ENCODE results near the gene GMPPA.

Gene GMPPA

DNA sequence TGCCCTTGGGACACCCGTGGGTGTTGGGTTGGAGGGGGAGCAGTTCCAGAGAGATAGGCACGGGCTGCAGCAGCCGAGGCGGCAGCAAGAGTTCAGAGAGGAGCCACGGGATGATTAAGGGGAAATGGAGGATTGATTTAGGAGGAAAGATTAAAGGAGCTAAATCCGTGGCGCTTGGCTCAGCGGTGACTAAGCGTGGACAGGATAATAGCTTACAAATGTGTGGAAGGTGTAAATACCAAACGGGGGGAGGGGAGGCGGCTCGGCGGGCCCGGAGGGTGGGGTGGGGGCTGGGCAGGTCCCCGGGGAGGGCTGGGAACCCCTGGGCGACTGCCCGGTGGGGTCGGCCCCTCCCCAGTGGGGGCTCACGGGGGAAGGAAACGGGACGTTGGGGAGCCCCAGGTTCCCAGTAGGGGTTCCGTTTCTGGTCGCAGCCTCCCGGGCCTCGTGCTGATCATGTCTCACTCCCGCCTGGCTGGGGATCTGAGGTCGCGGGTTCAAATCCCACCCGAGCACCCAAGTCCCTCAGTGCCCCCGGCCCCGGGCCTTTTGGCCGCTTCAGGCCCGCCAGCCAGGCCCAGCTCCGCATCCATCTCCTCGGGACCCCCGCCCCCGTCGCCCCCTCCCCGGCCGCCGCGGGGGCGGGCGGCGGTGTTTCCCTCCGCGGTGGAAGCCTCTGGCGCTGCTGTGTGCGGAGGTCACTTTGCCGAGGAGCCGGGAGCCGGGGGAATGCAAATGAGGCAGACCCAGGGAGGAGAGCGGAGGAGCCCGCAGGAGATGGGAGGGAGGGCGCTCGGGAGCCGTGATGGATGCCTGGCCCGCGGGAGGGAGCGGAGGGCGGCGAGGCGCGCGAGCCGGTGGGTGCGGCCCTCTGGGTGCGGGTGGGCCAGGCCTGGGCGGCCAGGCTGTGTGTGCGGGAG lies 23.7 kb downstream of the GMPPA start:
- DNase-seq (ENCODE audit: low spot score): peak; percentile 79

DNA sequence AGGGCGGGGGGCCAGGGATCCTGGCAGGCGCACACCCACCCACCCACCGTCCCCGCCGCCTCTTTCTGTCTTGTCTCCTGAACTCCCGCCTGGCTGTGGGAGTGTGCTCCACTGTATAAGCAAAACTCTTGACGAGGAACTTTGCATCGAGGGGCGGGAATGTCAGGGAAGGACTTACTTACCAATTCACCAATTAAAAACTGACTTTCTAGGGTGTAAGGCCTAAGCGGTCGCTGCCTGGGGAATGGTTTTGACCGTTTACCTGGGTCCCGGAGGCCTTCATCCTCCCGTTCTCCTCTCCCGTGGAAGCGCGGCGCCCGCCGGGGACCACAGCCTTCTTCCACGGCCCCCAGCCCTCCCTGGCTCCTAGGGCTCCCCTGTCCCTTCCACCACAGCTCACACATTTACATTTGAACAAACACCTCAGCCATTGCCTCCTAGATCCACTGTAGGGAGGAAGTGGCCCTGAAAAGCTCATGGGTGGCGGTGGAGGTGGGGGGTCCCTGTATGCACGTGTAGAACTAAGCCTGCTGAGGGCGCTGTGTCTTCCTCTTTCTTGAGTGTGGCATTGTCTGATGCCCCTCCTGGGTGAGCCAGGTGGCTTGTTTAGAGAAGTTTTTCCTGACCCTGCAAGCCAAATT lies 24.5 kb downstream of the GMPPA start:
- DNase-seq (ENCODE audit: low spot score): no peak

DNA sequence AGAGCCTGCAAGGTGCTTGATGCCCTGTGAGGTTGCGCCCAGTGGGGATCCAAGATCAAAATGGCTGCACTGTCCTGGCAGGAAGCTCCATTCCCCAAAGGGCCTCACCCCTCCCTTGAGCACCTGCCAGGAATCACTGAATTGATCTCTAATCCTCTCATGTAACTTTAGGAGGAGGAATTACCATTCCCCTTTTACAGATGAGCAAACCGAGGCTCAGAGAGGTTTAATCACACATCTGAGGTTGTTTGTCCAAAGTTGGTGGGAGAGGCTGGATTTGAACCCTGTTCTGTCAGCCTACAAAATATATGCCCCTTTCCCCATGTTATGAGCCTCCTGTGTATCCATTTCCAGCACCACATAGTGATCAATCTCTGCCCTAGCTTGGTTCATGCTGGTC lies 26.1 kb downstream of the GMPPA start:
- no peak for DNase-seq (ENCODE audit: low spot score)

DNA sequence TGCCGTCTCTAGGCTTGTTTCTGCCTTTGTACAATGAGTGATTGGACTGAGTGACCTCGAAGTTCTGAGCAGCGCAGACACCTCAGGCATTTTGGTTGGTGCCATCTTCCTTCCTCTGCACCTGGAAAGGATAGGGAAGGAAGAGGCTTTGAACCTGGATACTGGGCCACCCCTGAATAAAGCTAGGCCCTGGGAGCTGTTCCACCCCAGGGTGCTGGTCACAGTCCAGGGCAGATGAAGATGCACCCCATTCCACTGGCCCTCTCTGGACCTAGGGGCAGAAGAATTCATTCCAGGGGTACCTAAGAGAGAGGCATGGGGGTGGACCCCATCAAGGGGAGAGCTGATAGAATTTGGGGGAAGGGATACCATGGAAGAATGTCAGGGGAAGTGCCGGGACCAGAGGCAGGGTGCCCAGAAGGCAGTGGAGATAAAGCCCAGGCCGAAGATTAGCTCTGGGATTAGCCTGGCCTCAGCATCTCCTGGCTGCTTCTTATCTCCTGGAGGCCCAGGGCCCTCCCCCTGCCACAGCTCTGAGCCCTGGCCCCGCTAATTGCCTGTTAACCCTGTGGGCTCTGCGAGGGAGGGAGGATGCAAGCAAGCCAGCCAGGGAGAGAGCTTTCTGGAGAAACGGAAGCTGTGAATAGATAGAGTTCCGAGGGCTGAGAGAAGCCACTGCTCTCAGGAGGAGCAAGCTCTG lies 27.0 kb downstream of the GMPPA start:
- DNase-seq (ENCODE audit: low spot score): no peak

DNA sequence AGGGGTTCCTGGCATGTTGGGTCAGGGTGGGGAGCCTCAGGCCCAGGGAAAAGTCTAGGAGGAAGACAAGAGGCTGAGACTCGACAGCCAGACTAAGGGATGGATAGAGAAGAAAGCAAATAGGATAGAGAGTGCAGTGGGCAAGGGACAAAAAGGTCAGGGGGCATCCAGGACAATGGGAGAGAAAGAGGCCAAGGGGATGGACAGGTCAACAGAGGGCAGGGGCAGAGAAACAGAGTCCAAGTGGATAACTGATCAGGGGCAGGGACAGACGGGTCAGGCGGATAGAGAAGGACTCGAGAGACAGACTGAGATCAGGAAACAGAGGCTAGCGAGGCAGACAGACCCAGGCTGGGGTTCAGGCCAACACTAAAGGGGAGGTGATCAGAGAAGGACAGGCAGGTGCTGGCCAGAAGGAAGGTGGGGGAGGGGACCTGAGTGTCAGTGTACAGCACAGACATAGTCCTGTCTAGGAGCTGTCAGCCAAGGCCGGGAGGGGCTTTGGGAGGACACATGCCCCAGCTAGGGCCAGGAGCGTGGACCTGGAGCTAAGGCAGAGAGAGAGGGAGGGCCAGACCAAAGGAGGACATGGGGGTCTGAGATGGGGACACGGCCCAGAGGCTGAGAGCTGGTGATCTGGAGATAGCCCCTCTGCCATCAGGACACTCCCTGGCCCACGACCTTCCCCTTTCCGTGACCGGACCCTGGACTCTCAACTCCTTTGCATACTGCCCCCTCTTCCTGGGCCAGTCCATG lies 27.8 kb downstream of the GMPPA start:
- DNase-seq (ENCODE audit: low spot score): no peak

DNA sequence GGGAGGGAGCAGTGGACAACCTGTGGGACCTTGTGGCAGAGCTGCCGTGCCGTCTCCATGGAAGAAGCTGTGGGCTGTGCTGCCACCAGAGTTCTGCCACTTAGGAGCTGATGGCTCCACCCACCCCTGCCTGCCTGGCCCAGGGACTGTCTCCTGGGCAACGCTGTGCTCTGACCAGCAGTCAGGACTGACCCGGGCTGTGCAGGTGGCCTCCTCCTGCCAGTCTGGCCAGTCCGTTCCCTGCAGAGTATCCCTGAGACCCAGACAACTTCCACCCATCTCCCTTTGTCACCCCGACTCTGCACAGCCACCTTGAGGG lies 28.3 kb downstream of the GMPPA start:
- no peak for DNase-seq (ENCODE audit: low spot score)

DNA sequence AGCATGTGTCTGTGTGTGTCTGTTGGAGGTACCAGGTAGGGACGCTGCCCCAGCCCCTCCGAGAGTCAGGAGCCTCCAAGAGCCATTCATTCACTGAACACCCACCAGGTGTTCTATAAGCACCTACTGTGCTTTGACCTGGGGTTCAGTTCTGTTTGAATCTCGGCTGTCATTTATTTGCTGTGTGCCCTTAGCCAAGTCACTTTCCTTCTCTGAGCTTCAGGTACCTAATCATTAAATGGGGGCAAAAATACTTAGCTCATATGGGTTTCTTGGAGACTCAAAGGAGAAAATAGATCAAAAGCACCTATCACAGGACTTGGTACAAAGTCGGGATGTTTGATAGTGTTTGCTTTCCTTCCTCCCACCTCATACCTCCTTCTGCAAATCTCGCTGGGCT lies 28.8 kb downstream of the GMPPA start:
- DNase-seq (ENCODE audit: low spot score): no peak

DNA sequence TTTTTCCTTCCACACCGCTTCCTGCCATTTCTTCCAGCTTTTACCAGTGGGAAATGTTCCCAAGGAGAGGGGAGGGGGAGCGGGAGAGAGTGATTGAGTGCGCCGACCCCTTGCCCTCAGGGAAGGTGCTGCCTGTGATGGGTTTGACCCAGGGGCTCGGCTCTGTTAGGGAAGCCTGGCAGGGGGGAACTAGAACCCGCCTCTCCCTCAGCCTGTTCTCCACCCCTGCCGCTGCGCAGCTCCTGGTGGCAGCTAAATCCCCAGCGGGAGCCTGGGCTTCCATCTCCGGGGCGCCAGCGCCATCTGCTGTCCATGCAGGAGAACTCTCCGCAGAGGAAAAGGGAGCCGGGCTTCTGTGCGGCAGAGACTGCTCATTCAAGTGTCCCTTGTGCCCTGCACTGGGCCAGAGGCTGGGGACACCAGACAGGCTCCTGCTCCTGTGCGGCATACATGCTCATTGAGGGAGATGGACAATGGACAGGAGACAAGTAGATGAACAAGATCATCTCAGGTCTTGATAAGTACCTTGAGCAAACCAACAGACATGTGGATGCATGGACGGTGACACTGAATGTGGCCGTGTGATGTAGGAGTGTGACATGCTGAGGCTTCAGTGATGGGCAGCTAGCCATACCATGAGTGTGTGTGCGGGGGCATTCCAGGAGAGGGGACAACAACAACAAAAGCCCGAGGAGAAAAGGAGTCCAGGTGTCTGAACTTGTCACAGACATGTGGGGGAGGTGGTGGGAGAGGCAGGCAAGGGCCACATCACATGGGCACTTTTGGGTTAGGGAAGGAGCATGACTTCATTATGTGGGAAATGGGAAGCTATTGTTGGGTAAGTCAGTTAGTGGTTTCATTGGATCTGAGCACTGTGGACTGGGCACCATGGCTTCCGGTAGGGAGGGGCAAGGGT lies 31.6 kb downstream of the GMPPA start:
- DNase-seq (ENCODE audit: low spot score): peak; percentile 98

DNA sequence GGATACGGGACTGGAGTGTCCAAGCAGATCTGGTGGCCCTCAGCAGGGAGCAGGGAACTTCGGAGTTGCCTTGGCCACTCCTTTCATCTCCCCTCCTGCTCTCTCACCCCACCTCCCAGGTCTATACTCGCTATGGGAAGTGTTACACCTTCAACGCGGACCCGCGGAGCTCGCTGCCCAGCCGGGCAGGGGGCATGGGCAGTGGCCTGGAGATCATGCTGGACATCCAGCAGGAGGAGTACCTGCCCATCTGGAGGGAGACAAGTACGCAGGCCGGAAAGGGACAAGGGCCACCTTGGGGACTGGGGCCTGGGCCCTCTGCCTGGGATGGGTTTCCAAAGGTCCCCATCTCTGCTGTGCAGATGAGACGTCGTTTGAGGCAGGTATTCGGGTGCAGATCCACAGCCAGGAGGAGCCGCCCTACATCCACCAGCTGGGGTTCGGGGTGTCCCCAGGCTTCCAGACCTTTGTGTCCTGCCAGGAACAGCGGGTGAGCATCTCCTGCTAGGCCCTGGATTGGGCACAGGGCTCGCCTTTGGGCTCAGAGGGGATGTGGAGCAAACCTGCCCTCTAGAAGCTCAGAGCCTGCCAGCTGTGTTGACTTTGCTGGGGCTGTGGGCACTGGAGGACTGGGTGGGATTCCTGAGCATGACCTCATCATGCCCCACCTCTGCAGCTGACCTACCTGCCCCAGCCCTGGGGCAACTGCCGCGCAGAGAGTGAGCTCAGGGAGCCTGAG lies 33.1 kb downstream of the GMPPA start:
- DNase-seq (ENCODE audit: low spot score): no peak

DNA sequence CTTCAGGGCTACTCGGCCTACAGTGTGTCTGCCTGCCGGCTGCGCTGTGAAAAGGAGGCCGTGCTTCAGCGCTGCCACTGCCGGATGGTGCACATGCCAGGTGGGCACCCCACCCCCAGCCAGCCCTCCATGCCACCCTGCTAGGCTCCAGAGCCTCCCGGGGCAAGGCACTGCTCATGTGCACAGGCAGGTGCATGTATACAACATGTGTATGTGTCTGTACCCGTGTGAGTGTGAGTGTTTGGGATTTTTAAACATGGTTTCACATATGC lies 33.6 kb downstream of the GMPPA start:
- DNase-seq (ENCODE audit: low spot score): no peak

DNA sequence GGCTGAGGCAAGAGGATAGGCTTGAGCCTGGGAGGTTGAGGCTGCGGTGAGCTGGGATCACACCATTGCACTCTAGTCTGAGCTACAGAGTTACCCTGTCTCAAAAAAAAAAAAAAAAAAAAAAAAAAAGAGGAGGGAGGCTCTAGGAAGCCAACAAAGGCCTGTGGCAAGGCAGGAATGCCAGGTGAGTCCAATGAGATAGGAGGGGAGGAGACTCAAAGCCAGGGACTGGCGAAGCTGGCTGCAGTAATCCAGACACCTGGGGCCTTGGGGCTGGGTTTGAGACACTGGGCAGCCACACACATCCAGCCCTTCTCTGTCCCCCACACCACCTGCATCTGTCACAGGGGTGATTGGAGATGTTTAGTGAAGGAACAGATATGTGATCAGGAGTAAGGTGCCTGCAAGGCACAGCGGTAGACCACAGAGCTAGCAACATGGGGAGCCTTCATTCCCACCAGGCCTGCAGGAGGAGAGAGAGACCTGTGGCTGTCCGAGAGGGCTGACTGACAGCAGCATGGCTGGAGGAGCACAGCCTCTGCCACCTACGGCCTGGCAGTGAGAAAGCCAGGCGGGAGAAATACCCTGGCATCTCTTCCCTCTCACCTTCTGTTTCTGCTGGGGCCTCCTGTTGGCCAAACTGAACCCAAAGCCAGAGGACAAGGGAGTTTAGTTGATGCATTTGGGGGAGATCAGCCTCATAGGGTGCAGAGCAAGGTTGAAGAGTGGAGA lies 35.4 kb downstream of the GMPPA start:
- DNase-seq (ENCODE audit: low spot score): no peak

DNA sequence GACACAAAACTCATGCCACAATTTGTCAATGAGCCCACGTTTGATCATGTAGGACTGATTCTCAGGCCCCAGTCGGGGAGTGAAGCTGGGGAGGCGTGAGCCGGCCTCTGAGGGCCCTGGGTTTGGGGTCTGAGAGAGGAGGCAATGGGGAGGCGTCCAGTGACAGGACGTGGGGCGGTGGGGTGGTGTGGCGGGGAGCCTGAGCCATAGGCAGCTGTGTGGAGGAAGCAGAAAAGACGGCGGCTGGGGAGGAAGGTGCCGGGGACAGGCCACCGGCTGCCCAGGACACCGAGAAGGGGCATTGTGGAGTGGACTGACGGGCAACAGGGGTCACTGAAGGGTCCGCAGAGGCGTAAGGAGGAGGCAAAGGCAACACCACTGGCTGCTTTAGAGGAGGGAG lies 37.7 kb downstream of the GMPPA start:
- DNase-seq (ENCODE audit: low spot score): no peak

DNA sequence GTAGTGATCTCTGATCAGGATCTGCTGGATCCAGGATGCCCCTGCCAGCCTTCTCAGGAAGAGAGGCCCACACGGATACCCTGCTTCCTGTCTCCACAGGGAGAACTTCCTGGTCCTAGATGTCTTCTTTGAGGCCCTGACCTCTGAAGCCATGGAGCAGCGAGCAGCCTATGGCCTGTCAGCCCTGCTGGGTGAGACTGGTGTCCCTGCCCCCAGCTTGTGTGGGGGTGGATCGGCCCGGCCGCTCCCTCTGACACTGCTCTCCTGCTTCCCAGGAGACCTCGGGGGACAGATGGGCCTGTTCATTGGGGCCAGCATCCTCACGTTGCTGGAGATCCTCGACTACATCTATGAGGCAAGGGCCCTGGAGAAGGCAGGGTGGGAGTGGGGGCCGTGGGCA lies 38.3 kb downstream of the GMPPA start:
- no peak for DNase-seq (ENCODE audit: low spot score)

DNA sequence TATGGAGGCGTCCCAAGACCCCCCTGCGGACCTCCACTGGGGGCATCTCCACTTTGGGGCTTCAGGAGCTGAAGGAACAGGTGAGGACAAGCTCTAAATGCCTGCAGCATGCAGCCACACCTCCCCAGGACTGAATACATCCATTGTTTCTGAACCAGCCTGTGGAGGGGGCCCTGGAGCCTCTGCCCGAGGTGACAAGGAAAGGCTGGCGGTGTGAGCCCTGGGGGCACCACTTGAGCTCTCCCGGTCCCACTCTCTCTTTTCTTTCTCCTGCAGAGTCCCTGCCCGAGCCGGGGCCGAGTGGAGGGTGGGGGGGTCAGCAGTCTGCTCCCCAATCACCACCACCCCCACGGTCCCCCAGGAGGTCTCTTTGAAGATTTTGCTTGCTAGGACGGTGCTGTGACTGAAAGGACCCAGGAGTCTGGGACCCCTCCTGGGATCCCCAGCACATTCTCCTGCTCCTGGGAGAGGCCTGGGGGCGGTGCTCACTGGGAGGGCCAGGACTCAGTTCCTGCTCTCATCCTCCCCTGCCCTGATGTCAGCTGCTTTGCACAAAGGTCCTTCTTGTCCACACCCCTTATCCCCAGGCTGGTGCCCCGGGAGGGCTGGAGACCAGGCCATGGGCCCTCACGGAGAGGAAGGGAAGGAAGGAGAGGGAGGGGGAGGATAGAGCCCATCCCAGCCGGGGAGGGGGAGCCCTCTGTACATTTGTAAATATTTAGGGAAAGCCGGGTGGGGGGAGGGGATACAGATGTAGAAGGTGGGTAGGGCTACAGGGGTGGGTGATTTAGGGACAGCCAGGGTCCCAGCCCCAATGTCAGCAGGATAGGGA lies 39.2 kb downstream of the GMPPA start:
- no peak for DNase-seq (ENCODE audit: low spot score)

DNA sequence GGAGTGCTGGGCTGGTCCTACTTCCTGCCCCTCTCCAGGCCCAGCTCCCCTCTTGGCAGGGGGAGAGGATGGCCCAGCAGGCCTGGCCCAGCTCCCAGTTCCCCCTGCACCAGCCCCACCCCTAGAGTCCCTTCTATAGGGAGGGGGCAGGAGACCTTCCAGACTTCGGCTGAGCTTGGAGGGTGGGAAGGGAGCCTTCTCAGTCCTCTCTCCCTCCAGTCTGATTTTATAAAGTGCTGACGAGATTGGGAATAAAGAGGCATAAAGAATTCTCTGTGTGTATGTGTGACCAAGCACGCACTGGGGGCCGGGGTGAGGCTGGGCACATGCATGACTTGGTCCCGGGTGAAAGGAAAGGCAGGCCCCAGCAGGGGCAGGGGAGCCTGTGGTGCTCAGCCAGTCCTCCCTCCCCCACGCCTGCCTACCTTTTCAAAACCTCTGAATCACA lies 39.8 kb downstream of the GMPPA start:
- no peak for DNase-seq (ENCODE audit: low spot score)

DNA sequence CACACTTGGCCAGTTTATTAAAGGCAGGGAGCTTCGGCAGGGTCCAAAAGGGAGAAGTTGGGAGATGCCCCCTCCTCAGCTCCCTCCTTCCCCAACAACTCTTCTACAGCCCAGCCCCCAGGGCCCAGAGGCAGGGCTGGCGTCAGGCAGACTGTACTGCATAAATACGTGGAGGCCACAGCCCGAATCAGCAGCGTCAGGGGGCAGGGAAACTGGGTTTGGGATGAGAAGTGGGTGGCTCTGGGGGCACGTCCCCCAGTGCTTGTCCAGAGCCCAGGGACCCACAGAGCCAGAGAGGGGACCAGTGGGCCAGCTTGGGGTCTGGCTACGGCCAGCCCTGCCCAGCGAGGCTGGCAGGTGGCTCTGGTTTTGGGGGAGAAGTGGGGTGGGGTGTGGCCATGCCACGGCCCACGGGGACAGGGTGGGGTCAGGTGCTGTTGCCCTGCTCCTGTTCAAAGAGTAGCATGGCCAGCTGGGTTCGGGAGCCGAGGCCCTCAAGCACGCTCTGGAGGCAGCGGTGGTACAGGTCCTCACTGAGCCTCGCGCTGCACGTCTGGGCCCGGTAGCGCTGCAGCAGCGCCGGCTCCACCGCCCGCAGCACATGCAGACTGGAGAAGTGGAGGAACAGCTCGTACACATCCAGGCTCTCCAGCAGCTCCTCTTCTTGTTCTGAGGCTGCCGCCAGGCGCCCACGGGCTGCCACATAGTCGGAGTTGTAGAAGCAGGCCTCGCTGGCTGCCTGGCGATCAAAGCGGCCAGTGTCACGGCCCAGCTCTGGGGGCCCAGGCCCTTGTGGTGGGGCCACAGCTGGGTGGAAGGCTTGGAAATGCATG lies 40.5 kb downstream of the GMPPA start:
- no peak for DNase-seq (ENCODE audit: low spot score)

DNA sequence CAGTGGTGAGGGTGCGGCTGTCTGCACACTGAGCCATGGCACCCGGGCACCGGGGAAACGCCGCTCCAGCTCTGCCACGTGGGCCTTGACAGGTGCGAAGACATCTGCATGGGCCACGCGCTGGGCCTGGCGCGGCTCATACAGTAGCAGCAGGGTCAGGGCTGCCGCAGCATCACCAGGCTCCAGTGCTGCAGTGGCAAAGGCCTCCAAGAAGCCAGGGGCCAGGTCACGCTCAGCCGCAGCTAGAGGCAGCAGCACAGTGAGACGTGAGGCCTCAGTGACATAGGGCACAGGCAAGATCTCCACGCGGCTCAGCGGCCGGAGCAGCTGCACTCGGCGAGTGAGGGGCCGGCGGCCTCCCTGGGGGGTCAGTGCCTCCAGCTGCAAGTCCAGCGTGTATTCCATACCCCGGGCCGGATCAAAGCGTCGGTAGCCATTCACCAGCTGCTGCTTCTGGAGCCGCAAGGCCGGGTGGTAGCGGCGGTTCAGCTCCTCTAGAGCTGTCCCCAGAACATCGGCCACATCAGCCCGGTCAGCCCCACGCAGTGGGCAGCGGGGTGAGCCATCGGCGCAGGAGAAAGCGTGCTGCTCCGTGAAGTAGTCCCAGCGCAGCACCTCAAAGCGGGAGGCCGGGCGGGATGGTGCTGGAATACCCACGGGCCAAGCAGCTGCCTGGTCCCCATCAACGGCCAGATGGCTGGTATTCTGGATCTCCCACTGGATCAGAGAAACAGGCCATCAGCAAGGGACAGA lies 41.4 kb downstream of the GMPPA start:
- no peak for DNase-seq (ENCODE audit: low spot score)
